Osteocyte (in vitro differentiated cells): ENCODE data around the gene COL1A2. TPM values are rescaled to one million over a fixed set of nuclear protein-coding genes. Genes with fewer than 3 reads are reported as not detected.

Source experiments
- DNase-seq: peaks from one replicate; pipeline ENCODE4 v3.0.0; 2021; ENCODE audit warnings: mixed read lengths; ENCODE audit not compliant: unreplicated experiment; ENCODE audit errors: extremely low spot score
- H3K27ac Mint-ChIP-seq: one replicate; pipeline ENCODE4 v1.8.0; 2021; ENCODE audit warnings: mild to moderate bottlenecking, mixed read lengths; ENCODE audit not compliant: unreplicated experiment
- H3K27me3 Mint-ChIP-seq: one replicate; pipeline ENCODE4 v1.8.0; 2021; ENCODE audit warnings: mixed read lengths; ENCODE audit not compliant: unreplicated experiment
- H3K36me3 Mint-ChIP-seq: one replicate; pipeline ENCODE4 v1.8.0; 2021; ENCODE audit warnings: mixed read lengths; ENCODE audit not compliant: unreplicated experiment
- H3K4me1 Mint-ChIP-seq: one replicate; pipeline ENCODE4 v1.8.0; 2021; ENCODE audit warnings: mixed read lengths; ENCODE audit not compliant: unreplicated experiment
- H3K4me3 Mint-ChIP-seq: one replicate; pipeline ENCODE4 v1.8.0; 2021; ENCODE audit warnings: mild to moderate bottlenecking, moderate library complexity, mixed read lengths; ENCODE audit not compliant: unreplicated experiment
- H3K9me3 Mint-ChIP-seq: one replicate; pipeline ENCODE4 v1.8.0; 2021; ENCODE audit warnings: mixed read lengths; ENCODE audit not compliant: unreplicated experiment
- total RNA-seq: library from RNA; stranded (reverse); gene quantifications from 2 replicates; pipeline ENCODE4 v1.2.1, GENCODE V29; 2021
- TF ChIP-seq, protein P1 (sequence below): fragments of 200-600 bp; sonication (generic); IDR thresholded peaks from 2 replicates; pipeline ENCODE4 v1.5.0; 2021; ENCODE audit warnings: antibody characterized with exemption, mild to moderate bottlenecking, moderate library complexity

Gene COL1A2
- total RNA-seq, 1 donor from 2014 or later = 7,492 TPM

DNA sequence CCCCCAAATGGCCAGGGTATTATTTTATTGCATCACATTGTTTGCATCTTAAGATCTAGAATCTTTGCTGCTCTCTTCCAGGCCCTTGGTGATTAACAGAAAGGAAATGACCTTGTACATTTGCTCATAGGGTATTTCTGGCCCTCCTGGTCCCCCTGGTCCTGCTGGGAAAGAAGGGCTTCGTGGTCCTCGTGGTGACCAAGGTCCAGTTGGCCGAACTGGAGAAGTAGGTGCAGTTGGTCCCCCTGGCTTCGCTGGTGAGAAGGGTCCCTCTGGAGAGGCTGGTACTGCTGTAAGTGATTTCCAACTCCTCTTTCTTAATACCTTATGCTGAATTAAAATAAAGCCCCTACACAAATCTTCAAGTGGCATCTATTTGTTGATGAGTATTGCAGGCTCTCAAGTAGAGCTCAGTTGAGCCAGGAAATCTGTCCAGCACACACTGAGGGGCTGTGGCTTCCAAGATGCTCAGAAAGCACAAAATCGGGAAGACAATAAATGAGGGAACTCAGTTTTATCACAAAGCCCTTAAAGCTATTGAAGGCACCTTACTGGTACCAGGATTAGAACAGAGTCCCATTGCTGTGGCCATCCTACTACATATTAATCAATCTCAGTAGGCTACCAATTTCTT, 28.2 kb downstream of the COL1A2 start:
- TF ChIP-seq, protein P1, sequence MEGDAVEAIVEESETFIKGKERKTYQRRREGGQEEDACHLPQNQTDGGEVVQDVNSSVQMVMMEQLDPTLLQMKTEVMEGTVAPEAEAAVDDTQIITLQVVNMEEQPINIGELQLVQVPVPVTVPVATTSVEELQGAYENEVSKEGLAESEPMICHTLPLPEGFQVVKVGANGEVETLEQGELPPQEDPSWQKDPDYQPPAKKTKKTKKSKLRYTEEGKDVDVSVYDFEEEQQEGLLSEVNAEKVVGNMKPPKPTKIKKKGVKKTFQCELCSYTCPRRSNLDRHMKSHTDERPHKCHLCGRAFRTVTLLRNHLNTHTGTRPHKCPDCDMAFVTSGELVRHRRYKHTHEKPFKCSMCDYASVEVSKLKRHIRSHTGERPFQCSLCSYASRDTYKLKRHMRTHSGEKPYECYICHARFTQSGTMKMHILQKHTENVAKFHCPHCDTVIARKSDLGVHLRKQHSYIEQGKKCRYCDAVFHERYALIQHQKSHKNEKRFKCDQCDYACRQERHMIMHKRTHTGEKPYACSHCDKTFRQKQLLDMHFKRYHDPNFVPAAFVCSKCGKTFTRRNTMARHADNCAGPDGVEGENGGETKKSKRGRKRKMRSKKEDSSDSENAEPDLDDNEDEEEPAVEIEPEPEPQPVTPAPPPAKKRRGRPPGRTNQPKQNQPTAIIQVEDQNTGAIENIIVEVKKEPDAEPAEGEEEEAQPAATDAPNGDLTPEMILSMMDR = no peak
- Mint-ChIP-seq H3K27ac (peak overlapping the region; percentile 90), H3K36me3 (peaks cover 99% of the 10 kb centered on the region), H3K9me3 (no peaks in the 10 kb centered on the region), H3K27me3 (no peaks in the 10 kb centered on the region), H3K4me1 (peaks cover 68% of the 10 kb centered on the region), H3K4me3 (no peak overlapping the region)
- no peak for DNase-seq

DNA sequence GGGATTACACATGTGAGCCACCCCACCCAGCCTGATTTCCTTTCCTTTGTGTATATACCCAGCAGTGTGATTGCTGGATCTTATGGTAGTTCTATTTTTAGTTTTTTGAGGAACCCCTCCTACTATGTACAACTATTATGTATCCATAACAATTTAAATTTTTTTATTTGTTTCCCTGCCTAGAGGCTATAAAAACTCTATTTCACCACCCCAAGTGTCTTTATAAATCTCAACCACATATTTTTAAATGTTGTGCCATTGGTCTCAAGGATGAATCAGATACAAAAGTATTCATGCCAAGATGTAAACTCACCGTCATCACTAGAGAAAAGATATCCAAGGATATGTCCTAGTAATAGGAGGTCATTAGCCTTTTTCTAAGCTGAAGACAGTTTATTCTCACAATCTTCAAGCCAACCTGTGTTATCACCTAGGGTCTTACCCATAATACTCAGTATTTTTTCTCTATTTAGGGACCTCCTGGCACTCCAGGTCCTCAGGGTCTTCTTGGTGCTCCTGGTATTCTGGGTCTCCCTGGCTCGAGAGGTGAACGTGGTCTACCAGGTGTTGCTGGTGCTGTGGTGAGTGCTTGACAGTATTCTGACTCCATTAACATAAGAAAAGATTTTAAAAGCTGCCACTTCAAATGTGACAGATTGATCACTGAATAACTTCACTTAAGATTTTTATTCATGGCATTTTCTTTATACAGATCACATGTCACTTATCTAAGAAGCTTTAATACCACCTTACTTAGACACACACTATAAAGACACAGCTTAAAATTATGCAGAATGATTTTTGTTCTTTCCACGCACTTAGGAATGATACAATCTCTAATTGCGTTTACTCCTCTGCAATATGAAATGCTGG, 29.4 kb downstream of the COL1A2 start:
- Mint-ChIP-seq H3K27me3 (no peaks in the 10 kb centered on the region), H3K4me3 (no peak overlapping the region), H3K9me3 (no peaks in the 10 kb centered on the region), H3K36me3 (peaks cover 99% of the 10 kb centered on the region), H3K27ac (peak overlapping the region; percentile 90), H3K4me1 (peaks cover 57% of the 10 kb centered on the region)
- DNase-seq = no peak
- TF ChIP-seq, protein P1 = no peak

DNA sequence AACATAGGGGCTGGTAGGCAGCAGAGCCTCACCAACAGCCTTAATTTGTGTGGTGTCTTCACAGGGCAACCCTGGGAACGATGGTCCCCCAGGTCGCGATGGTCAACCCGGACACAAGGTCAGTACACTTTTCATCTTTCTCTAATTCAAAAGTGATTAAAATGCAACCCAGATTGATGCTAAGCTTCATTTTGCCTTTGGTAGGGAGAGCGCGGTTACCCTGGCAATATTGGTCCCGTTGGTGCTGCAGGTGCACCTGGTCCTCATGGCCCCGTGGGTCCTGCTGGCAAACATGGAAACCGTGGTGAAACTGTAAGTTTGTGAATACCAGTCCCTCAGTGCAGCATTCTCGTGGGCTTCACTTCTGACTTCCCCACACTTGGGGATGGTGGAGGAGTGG, 30.9 kb downstream of the COL1A2 start:
- Mint-ChIP-seq H3K4me3 (no peak overlapping the region), H3K36me3 (peaks cover 97% of the 10 kb centered on the region), H3K27me3 (no peaks in the 10 kb centered on the region), H3K27ac (peak overlapping the region; percentile 90), H3K9me3 (no peaks in the 10 kb centered on the region), H3K4me1 (peaks cover 48% of the 10 kb centered on the region)
- TF ChIP-seq, protein P1 = no peak
- no peak for DNase-seq

DNA sequence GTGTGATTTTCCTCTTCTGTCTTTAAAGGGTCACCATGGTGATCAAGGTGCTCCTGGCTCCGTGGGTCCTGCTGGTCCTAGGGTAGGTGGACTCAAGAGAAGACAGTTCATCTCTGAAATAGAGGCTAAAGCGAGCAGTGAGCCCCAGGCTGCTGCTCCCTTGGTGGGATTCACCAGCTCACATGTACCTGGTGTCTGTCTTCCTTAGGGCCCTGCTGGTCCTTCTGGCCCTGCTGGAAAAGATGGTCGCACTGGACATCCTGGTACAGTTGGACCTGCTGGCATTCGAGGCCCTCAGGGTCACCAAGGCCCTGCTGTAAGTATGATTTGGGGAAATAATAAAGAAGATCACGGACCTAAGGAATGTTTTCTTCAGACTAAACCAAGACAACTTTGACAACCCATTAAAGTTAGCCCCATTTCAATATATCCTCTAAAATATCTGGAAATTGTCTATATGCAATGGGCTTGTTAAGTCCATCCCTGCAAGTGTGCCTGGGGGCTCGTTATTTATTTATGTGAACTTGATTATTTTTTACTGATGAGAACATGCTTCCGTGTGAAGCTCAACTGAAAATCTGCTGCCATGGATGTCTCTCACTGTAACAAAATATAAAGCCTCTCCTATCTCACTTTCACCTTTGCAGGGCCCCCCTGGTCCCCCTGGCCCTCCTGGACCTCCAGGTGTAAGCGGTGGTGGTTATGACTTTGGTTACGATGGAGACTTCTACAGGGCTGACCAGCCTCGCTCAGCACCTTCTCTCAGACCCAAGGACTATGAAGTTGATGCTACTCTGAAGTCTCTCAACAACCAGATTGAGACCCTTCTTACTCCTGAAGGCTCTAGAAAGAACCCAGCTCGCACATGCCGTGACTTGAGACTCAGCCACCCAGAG, 32.5 kb downstream of the COL1A2 start:
- peaks cover 32% of the 10 kb centered on the region for H3K4me1 Mint-ChIP-seq
- no peaks in the 10 kb centered on the region for H3K27me3 Mint-ChIP-seq
- H3K36me3 Mint-ChIP-seq = peaks cover 85% of the 10 kb centered on the region
- H3K4me3 Mint-ChIP-seq = no peak overlapping the region
- TF ChIP-seq, protein P1 = no peak
- no peak for DNase-seq
- no peaks in the 10 kb centered on the region for H3K9me3 Mint-ChIP-seq
- peak overlapping the region; percentile 90 for H3K27ac Mint-ChIP-seq
